WI38 (cell line): ENCODE data around the gene SLC6A6.
"Not testable (repeated sequence)": the region's sequence is repeated elsewhere in the genome, so short reads cannot be mapped to it uniquely, and the experiment has no call there.

Source experiments
- H3K4me3 ChIP-seq: 2 replicates; pipeline ENCODE4 v1.5.1; 2011; ENCODE audit warnings: low read depth, mild to moderate bottlenecking, control low read depth, low read length
- CTCF ChIP-seq: IDR thresholded peaks from 2 replicates; pipeline ENCODE4 v1.5.1; 2012; ENCODE audit warnings: low read depth, mild to moderate bottlenecking, control low read depth, low read length

Gene SLC6A6

GRCh38 chr3:14510838-14511622 is 108.6 kb downstream of the SLC6A6 start:
- no peak for TF ChIP-seq CTCF
- H3K4me3 ChIP-seq: no peak overlapping the region

- TF ChIP-seq CTCF: no peak
- no peak overlapping the region for H3K4me3 ChIP-seq
Observed at GRCh38 chr3:14511623-14512280, 109.3 kb downstream of the SLC6A6 start.

GRCh38 chr3:14512281-14512941 is 110.0 kb downstream of the SLC6A6 start:
- no peak for TF ChIP-seq CTCF
- no peak overlapping the region for H3K4me3 ChIP-seq

GRCh38 chr3:14512942-14513327 is 110.5 kb downstream of the SLC6A6 start:
- H3K4me3 ChIP-seq: no peak overlapping the region
- no peak for TF ChIP-seq CTCF

- TF ChIP-seq CTCF: no peak
- H3K4me3 ChIP-seq: no peak overlapping the region
Observed at GRCh38 chr3:14513566-14514322, 111.3 kb downstream of the SLC6A6 start.

GRCh38 chr3:14514323-14514720 is 111.9 kb downstream of the SLC6A6 start:
- H3K4me3 ChIP-seq: no peak overlapping the region
- TF ChIP-seq CTCF: no peak

- not testable (repeated sequence) for H3K4me3 ChIP-seq
Observed at GRCh38 chr3:14515526-14515925, 113.1 kb downstream of the SLC6A6 start.
